NB4 (cell line): Measurements from ENCODE around the gene WIZ.

Source experiments
- CTCF ChIP-seq: IDR thresholded peaks from one replicate; pipeline ENCODE4 v1.5.1; 2012; ENCODE audit warnings: low read depth, low read length
- POLR2A ChIP-seq: IDR thresholded peaks from 2 replicates; pipeline ENCODE4 v1.6.1; 2011; ENCODE audit warnings: mild to moderate bottlenecking; ENCODE audit not compliant: insufficient read length; ENCODE audit errors: extremely low read depth

DNA sequence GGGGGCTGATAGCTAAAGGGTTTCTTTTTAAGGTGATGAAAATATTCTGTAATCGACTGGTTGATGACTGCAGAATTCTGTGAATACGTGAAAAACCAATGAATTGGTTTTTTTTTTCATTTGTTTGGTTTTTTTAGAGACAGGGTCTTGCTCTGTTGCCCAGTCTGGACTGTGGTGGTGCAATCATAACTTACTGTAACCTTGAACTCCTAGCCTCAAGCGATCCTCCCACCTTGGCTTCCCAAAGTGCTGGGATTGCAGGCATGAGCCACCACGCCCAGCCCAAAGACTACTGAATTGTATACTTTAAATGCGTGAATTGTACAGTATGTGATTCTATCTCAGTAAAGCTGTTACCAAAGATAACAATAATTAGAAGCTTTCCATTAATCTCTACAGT is 55.3 kb downstream of the WIZ start:
- TF ChIP-seq CTCF (no peak), POLR2A (no peak)
